BE2C (cell line): ENCODE data around the gene WWC2.
A peak's percentile ranks its signal among the peaks of the same experiment; 100 is the strongest.

Experiments
- DNase-seq: peaks from one replicate; pipeline ENCODE4 v3.0.0-alpha.2; 2020
- H3K27me3 ChIP-seq: fragments of 250-450 bp; sonication (Bioruptor Pico); 2 replicates; pipeline ENCODE4 v1.5.1; 2020; ENCODE audit warnings: mild to moderate bottlenecking
- H3K36me3 ChIP-seq: fragments of 250-450 bp; sonication (Bioruptor Pico); 2 replicates; pipeline ENCODE4 v1.5.1; 2020; ENCODE audit warnings: mild to moderate bottlenecking
- H3K4me1 ChIP-seq: fragments of 250-450 bp; sonication (Bioruptor Pico); 2 replicates; pipeline ENCODE4 v1.5.1; 2020
- H3K4me3 ChIP-seq: 2 replicates; pipeline ENCODE4 v1.5.1; 2011; ENCODE audit warnings: low read depth, low read length
- H3K9me3 ChIP-seq: fragments of 250-450 bp; sonication (Bioruptor Pico); 2 replicates; pipeline ENCODE4 v1.5.1; 2020
- TF ChIP-seq, protein P1 (sequence below): IDR thresholded peaks from 2 replicates; pipeline ENCODE4 v1.5.1; 2012; ENCODE audit warnings: mild to moderate bottlenecking, low read depth, low read length

The WWC2 gene

DNA sequence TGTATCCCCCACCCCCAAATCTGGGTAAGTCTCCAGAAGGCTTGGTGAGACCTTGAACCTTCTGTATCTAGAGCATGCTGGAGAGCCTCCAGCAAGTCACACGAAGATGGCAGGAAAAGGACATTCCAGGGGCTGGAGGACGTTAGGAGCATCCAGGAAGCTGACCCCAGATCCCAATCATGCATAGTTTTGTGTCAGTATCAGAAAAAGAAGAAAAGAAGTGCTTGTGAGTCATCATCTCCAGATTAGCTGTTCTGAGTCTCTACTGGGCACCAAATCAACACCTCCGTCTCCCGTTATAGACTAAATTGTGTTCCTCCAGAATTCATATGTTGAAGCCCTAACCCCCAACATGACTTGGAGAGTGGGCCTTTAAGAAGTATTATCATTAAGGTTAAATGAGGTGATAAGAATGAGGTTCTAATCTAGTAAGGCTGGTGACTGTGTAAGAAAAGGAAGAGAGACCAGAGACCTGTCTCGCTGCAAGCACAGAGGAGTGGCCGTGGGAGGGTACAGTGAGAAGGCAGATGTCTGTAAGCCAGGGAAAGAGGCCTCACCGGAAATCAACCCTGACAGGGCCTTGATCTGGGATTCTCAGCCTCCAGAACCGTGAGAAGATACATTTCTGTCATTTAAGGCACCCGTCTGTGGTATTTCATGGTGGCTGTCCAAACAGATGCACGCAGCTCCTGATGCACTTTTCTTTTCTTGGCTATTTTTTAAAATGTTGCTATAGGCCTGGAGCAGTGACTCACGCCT lies 261.3 kb downstream of the WWC2 start:
- no peak for DNase-seq
- H3K27me3 ChIP-seq: no peaks in the 10 kb centered on the region
- H3K4me1 ChIP-seq: no peaks in the 10 kb centered on the region; the same call in 1 of the 2 replicates
- TF ChIP-seq, protein P1, sequence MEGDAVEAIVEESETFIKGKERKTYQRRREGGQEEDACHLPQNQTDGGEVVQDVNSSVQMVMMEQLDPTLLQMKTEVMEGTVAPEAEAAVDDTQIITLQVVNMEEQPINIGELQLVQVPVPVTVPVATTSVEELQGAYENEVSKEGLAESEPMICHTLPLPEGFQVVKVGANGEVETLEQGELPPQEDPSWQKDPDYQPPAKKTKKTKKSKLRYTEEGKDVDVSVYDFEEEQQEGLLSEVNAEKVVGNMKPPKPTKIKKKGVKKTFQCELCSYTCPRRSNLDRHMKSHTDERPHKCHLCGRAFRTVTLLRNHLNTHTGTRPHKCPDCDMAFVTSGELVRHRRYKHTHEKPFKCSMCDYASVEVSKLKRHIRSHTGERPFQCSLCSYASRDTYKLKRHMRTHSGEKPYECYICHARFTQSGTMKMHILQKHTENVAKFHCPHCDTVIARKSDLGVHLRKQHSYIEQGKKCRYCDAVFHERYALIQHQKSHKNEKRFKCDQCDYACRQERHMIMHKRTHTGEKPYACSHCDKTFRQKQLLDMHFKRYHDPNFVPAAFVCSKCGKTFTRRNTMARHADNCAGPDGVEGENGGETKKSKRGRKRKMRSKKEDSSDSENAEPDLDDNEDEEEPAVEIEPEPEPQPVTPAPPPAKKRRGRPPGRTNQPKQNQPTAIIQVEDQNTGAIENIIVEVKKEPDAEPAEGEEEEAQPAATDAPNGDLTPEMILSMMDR: no peak
- no peaks in the 10 kb centered on the region for H3K9me3 ChIP-seq
- no peaks in the 10 kb centered on the region for H3K36me3 ChIP-seq
- no peak overlapping the region for H3K4me3 ChIP-seq

DNA sequence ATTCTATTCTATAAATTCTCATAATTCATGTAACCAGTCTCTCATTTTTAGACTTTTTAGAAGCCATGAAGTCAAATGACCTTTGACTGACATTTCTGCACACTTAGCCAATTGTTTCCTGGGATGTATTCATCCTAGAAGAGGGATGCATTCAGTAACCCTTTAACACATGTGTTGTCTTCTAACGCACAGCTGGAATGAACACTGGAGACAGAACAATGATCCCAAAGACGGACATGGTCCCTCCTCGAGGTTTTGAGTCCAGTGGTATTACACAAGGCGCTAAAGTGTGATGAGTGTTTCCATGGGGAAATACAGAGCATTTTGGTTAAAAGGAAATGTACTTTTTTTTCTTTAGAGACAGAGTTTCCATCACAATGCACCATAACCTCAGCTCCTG lies 263.0 kb downstream of the WWC2 start:
- H3K27me3 ChIP-seq: no peaks in the 10 kb centered on the region
- no peak for DNase-seq
- H3K4me3 ChIP-seq: no peak overlapping the region
- TF ChIP-seq, protein P1: no peak
- no peaks in the 10 kb centered on the region for H3K36me3 ChIP-seq
- H3K9me3 ChIP-seq: no peaks in the 10 kb centered on the region
- no peaks in the 10 kb centered on the region for H3K4me1 ChIP-seq

DNA sequence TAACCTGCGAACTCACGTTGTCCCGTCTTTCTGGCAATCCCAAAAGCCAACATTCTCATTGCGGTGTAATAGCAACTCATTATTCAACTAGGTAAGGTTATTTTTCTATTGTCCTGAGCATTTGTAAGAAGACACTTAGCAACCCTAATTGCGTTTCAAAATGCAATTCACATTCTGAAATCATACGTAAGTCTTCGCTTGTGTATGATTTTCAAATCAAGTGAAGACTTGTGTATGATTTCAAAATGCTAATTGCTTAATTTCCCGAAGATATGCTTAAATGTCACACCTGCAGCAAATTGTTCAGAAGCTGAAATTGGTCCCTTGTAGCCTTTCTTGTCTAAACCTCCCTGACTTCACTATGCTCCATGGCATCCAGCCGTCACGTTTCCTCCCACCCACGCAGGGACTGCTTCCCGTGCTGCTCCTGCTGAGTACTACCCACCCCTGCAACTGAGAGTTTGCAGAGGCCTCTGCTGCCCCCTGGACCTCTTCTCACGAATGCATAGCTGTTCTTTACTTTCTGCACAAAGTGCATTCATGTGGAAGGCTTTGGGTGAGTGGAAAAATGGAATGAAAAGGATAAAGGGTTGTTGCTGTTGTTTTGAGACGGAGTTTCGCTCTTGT lies 264.0 kb downstream of the WWC2 start:
- DNase-seq: peak; percentile 22
- no peak overlapping the region for H3K4me3 ChIP-seq
- H3K4me1 ChIP-seq: no peaks in the 10 kb centered on the region
- TF ChIP-seq, protein P1: peak; percentile 44
- no peaks in the 10 kb centered on the region for H3K9me3 ChIP-seq
- H3K36me3 ChIP-seq: no peaks in the 10 kb centered on the region
- H3K27me3 ChIP-seq: no peaks in the 10 kb centered on the region

DNA sequence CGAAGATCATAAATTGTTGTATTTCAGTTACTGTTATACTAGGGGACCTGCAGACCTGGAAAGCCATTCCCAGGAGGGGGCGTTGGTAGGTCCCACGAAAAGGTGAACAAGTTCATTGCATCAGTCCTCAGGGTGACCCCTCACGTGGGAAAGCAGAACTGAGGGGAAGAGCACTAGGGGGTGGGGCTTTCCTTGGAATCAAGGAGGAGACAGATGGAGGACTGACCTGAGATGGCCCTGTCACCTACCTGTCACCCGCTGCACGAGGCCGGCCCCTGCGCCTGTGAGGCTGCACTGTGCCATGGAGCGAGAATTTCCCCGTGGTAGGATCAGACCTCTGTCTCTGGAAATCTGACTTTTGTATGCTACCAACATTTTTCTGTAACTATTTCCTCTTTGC lies 265.0 kb downstream of the WWC2 start:
- Histone ChIP-seq H3K27me3 (no peaks in the 10 kb centered on the region), H3K36me3 (no peaks in the 10 kb centered on the region), H3K9me3 (no peaks in the 10 kb centered on the region), H3K4me3 (no peak overlapping the region), H3K4me1 (no peaks in the 10 kb centered on the region)
- TF ChIP-seq, protein P1: no peak
- no peak for DNase-seq

DNA sequence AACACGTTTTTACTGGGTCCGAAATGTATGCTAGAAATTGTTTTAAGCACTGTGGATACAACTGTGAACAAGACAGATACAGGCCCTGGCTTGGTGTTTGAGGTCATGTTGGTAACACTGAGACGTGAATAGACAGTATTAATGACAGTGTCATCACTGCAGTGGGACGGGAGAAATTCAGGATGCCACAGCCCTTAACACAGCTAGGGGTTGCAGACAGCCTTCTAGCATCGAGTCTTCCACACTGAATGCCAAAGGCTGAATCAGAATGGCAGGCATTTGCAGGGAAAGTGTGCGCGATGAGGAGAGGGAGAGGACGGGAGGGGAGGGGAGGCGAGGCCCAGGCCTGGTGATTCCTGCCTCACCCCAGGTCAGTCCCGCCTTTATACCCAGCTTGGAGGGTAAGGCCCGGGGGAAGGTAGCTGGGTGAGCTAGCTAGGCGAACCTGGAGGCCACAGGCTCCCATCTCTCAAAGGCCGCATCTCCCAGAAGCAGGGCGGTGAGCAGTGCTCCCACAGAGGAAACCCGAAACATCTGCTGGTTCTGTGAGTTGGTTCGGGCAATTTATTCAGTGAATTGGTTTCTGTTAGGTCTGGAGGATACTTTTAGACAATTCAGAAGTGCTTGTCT lies 267.3 kb downstream of the WWC2 start:
- H3K36me3 ChIP-seq: no peaks in the 10 kb centered on the region
- H3K27me3 ChIP-seq: no peaks in the 10 kb centered on the region
- H3K9me3 ChIP-seq: no peaks in the 10 kb centered on the region
- no peaks in the 10 kb centered on the region for H3K4me1 ChIP-seq
- TF ChIP-seq, protein P1: no peak
- DNase-seq: no peak
- H3K4me3 ChIP-seq: no peak overlapping the region

DNA sequence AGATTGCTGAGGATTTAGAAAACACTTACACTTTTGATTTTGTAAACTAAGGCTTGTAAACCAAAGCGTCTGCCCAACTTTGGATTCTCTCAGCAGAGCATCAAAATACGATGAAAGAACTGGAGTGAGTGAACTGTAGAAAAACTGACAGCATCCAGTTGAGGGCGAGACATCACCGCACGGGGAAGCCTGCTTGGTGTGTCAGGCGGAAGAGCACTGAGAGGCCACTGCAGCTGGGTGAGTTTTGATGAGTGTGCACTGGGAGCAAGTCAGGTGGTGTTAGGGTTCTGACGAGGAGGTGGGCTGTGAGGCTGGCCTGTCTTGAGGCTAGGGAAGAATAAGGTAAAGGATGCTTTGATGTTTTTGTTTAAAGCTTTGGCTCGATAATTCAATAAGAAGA lies 270.0 kb downstream of the WWC2 start:
- Histone ChIP-seq H3K36me3 (no peaks in the 10 kb centered on the region), H3K4me3 (no peak overlapping the region), H3K4me1 (no peaks in the 10 kb centered on the region), H3K9me3 (no peaks in the 10 kb centered on the region), H3K27me3 (no peaks in the 10 kb centered on the region)
- TF ChIP-seq, protein P1: no peak
- no peak for DNase-seq
